Body of pancreas (tissue), 4 donors: ENCODE data around the gene TPH1. TPM values are rescaled to one million over a fixed set of nuclear protein-coding genes. Genes with fewer than 3 reads are reported as not detected.

Source experiments
- ATAC-seq: fragments of 150-250 bp; one replicate; pipeline ENCODE4 v1.9.1; 2016
- DNase-seq, 4 donors: peaks; one replicate each; pipeline ENCODE4 v3.0.0-alpha.2; 2019
- H3K27ac ChIP-seq, 4 donors: fragments of 200-600 bp; sonication (generic); 1 replicate in 3 of 4; 2 replicates in 1 of 4; pipeline versions ENCODE4 v1.5.1 to v1.6.1; 2016 to 2019; ENCODE audit warnings: mild to moderate bottlenecking in 1 of 4, mixed read lengths in 1 of 4, moderate library complexity in 1 of 4
- H3K27me3 ChIP-seq, 2 donors: fragments of 200-600 bp; sonication (generic); one replicate each; pipeline ENCODE4 v1.6.0; 2016; ENCODE audit warnings: mild to moderate bottlenecking in 1 of 2
- H3K36me3 ChIP-seq, 2 donors: fragments of 200-600 bp; sonication (generic); replicated peaks in 1 of 2; 2 replicates each; pipeline ENCODE4 v1.5.1; 2016; ENCODE audit warnings: low read depth in 2 of 2; ENCODE audit not compliant: insufficient read depth in 1 of 2
- H3K4me1 ChIP-seq: fragments of 200-600 bp; sonication (generic); one replicate; pipeline ENCODE4 v1.6.0; 2016
- H3K4me3 ChIP-seq, 2 donors: fragments of 200-600 bp; sonication (generic); 1 replicate in 1 of 2; 2 replicates in 1 of 2; pipeline ENCODE4 v1.5.1; 2016 to 2019
- H3K9me3 ChIP-seq, 3 donors: fragments of 200-600 bp; sonication (generic); 1 replicate in 2 of 3; 2 replicates in 1 of 3; pipeline ENCODE4 v1.5.1; 2016
- POLR2A ChIP-seq, 3 donors: fragments of 450-650 bp; IDR thresholded peaks; one replicate each; pipeline ENCODE4 v1.6.1; 2016; ENCODE audit warnings: antibody characterized with exemption in 3 of 3, mild to moderate bottlenecking in 2 of 3
- WGBS, 2 donors: methylation state at CpG; one replicate each; pipeline ENCODE4 v1.1.5; 2017; 5-methylcytosine and 5-hydroxymethylcytosine counted together
- intact Hi-C: fragments of 100-400 bp; cut with DNase I; formaldehyde crosslinking; loops from one replicate; pipeline ENCODE4 v1.15.1; 2023
- total RNA-seq, 2 donors: library from RNA; depleted of rRNA; stranded (reverse); fragments of >200 nt; gene quantifications; one replicate each; pipeline ENCODE4 v1.1.0, GENCODE V29; 2016
- TF ChIP-seq, protein P1 (sequence below), 7 experiments: fragments of 450-650 bp in 4 of 7; fragments of 200-600 bp in 3 of 7; sonication (generic) in 3 of 7; IDR thresholded peaks; one replicate each; pipeline ENCODE4 v1.5.1; 2016 to 2019; ENCODE audit warnings: antibody characterized with exemption in 7 of 7

TPH1 gene
- total RNA-seq, 2 donors from 2014 or later = 0.52 TPM; not detected in 1

DNA sequence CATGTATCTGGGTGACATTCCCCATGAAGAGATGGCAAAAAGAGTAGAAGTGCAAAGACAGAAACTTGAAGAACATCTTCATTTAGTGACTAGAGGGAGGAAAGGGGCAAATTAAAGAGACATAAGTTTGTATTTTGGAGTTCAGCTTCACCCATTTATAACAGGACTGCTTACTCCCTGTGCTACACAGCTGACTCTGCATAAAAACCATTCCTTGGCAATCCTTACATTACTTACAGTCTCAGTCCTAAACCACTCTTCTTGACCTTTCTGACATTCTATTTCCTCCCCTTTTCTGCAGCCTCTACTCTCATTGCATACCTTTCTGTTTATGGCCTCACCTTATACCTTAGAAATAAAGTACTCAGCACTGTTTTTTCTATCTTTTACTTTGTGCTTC is 26.4 kb downstream of the TPH1 start:
- H3K9me3 ChIP-seq = no peaks in the 10 kb centered on the region

DNA sequence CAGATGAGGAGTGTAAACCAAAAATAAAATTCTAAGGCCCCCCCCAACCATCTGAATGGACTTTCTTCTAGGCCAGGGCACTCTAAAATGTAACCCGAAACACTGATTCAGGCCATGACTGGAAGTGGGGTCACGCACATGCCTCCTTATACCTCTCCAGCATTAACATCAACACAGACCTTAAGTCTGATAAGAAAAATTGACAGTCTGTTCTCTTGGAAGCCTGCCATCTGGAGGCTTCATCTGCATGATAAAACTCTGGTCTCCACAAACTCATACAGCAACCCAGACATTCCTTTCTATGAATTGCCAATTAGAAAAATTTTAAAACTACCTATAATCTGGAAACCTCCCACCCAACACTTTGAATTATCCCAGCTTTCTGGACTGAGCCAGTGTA is 29.3 kb downstream of the TPH1 start:
- intact Hi-C loops = loop anchor here (10.0 kb wide), 1 partner anchor 78 kb away; no protein-coding TSS in a partner anchor
- no peaks in the 10 kb centered on the region for H3K27me3 ChIP-seq
- DNase-seq = no peak
- H3K9me3 ChIP-seq = no peaks in the 10 kb centered on the region
- 84 to 85% methylated on average over 2 of the region's 2 CpGs for WGBS, 2 donors
- TF ChIP-seq, protein P1, sequence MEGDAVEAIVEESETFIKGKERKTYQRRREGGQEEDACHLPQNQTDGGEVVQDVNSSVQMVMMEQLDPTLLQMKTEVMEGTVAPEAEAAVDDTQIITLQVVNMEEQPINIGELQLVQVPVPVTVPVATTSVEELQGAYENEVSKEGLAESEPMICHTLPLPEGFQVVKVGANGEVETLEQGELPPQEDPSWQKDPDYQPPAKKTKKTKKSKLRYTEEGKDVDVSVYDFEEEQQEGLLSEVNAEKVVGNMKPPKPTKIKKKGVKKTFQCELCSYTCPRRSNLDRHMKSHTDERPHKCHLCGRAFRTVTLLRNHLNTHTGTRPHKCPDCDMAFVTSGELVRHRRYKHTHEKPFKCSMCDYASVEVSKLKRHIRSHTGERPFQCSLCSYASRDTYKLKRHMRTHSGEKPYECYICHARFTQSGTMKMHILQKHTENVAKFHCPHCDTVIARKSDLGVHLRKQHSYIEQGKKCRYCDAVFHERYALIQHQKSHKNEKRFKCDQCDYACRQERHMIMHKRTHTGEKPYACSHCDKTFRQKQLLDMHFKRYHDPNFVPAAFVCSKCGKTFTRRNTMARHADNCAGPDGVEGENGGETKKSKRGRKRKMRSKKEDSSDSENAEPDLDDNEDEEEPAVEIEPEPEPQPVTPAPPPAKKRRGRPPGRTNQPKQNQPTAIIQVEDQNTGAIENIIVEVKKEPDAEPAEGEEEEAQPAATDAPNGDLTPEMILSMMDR (IDR thresholded peaks at IDR 0.05) = no peak
- TF ChIP-seq POLR2A (IDR thresholded peaks at IDR 0.05) = no peak
- no peak overlapping the region for H3K27ac ChIP-seq
- no peaks in the 10 kb centered on the region for H3K36me3 ChIP-seq
- H3K4me3 ChIP-seq = no peak overlapping the region
- peaks cover 10% of the 10 kb centered on the region for H3K4me1 ChIP-seq
- ATAC-seq = no peak

More for the DNA sequence above, 26.4 kb downstream of the TPH1 start:
- Histone ChIP-seq H3K36me3 (no peaks in the 10 kb centered on the region), H3K4me3 (no peak overlapping the region), H3K4me1 (no peaks in the 10 kb centered on the region), H3K27me3 (no peaks in the 10 kb centered on the region), H3K27ac (no peak overlapping the region)
- TF ChIP-seq, protein P1 (IDR thresholded peaks at IDR 0.05) = no peak
- TF ChIP-seq POLR2A (IDR thresholded peaks at IDR 0.05) = no peak
- DNase-seq (no peak), ATAC-seq (no peak)
- intact Hi-C loops = loop anchor here (10.0 kb wide), 1 partner anchor 75 kb away; no protein-coding TSS in a partner anchor

DNA sequence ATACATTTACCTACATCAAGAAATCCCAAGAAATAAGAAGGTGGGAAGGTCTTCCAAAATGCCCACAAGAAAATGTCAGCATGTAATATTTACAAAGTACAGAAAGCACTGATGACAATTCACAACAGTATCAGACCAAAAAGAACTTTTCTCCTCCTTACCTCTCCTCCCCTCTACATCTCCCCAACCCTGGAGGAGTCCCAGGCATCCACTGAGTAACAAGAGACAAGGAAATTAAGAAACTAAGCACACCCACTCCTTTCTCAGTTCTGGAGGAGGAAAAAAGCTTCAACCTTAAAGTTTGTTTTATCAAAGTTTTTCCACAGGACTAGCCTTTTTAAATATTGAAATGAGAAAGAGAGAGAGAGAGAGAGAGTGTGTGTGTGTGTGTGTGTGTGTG is 31.2 kb downstream of the TPH1 start:
- TF ChIP-seq, protein P1 (IDR thresholded peaks at IDR 0.05) = no peak
- TF ChIP-seq POLR2A (IDR thresholded peaks at IDR 0.05) = no peak
- ATAC-seq = no peak

DNA sequence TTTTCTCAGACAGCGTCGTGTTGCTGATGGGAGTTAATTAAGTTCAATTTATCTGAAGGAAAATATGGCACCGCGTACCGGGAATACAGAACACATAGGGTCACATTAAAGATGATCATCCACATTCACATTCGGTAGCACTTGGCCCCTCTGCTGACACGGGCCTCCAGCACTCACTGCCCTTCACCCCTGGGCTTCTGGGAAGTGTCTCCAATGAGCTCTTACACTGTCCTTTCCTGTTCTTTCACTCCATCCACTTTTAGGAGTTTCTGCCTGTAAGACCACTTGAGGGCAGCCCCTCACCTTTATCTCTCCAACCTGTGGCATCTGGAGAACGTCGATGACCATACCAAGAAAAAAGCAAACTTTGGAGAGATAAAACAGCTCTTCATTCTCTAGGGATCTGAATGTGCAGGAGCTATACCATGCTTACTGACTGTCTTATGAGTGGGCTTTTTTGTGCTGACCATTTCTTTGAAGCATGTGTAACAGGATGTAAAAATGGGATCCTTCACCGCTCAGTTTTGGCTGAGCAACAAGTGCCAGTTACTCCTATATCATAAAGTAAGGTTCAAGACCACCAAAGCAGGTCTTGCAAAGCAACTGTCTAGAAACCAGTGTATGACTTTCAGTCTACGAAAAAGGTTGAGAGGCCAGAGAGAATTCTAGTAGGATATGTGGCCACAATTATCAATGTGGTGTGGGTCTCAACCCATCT is 32.1 kb downstream of the TPH1 start:
- no peaks in the 10 kb centered on the region for H3K27me3 ChIP-seq
- H3K27ac ChIP-seq = peak overlapping the region in 3 of 4 donors; percentile 79 to 91 (median 87)
- H3K4me1 ChIP-seq = peaks cover 15% of the 10 kb centered on the region
- 17 to 21% methylated on average over 11 of the region's 11 CpGs for WGBS, 2 donors
- TF ChIP-seq POLR2A (IDR thresholded peaks at IDR 0.05) = no peak
- TF ChIP-seq, protein P1 (IDR thresholded peaks at IDR 0.05) = no peak
- H3K4me3 ChIP-seq = peak overlapping the region; percentile 46 to 76
- H3K36me3 ChIP-seq = no peaks in the 10 kb centered on the region
- intact Hi-C loops = loop anchor here (10.0 kb wide), 1 partner anchor 81 kb away; no protein-coding TSS in a partner anchor
- no peaks in the 10 kb centered on the region for H3K9me3 ChIP-seq
- DNase-seq = peak in 2 of 4 donors; percentile 9 to 14
- ATAC-seq = no peak

More for the DNA sequence above, 31.2 kb downstream of the TPH1 start:
- intact Hi-C loops = loop anchor here (10.0 kb wide), 1 partner anchor 80 kb away; no protein-coding TSS in a partner anchor
- Histone ChIP-seq H3K27ac (no peak overlapping the region), H3K4me1 (peaks cover 15% of the 10 kb centered on the region), H3K4me3 (no peak overlapping the region), H3K27me3 (no peaks in the 10 kb centered on the region), H3K36me3 (no peaks in the 10 kb centered on the region), H3K9me3 (no peaks in the 10 kb centered on the region)
- no peak for DNase-seq
